ENCODE measurements around the gene LARGE1.

DNA sequence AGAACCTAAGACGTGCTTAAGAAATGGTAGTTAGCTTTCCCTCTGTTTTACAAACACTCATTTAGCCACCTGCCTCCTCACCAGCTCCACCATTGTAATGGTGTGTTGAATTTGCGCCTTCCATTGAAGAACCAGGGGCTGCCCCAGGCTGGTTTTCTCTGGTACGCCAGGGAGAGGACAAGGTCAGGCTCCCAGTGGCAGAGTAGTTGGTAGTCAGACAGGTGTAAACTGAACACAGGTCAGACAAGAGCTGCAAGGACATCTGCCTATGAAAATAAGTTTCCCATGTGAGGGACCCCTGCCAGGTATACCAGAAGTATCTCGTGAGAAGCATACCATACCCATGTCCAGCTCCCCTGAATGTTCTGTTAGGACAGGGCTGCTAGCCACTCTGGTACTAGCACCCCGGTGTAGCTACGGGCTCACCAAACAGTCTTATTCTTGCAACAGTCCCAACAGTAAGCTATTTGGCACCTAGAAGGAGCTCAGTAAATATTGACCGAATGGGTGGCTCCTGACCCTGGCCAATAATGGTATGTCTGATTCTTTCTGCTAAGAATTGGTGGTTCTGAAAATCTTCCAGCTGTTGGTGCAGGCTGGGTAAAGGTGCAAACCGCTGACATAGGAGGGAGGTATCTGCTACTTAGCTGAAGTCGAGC, 359.0 kb downstream of the LARGE1 start:
- no peak for TF ChIP-seq POLR2A (IDR thresholded peaks at IDR 0.05)
- TF ChIP-seq, protein P1, sequence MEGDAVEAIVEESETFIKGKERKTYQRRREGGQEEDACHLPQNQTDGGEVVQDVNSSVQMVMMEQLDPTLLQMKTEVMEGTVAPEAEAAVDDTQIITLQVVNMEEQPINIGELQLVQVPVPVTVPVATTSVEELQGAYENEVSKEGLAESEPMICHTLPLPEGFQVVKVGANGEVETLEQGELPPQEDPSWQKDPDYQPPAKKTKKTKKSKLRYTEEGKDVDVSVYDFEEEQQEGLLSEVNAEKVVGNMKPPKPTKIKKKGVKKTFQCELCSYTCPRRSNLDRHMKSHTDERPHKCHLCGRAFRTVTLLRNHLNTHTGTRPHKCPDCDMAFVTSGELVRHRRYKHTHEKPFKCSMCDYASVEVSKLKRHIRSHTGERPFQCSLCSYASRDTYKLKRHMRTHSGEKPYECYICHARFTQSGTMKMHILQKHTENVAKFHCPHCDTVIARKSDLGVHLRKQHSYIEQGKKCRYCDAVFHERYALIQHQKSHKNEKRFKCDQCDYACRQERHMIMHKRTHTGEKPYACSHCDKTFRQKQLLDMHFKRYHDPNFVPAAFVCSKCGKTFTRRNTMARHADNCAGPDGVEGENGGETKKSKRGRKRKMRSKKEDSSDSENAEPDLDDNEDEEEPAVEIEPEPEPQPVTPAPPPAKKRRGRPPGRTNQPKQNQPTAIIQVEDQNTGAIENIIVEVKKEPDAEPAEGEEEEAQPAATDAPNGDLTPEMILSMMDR (IDR thresholded peaks at IDR 0.05): no peak
